Neuronal stem cell (in vitro differentiated cells): ENCODE data around the gene NUDT19. TPM values are rescaled to one million over a fixed set of nuclear protein-coding genes. Genes with fewer than 3 reads are reported as not detected.

Experiments
- DNase-seq: peaks from one replicate; pipeline ENCODE4 v3.0.0-alpha.2; 2013; ENCODE audit warnings: low spot score
- H2AFZ ChIP-seq: one replicate; pipeline ENCODE4 v1.6.1; 2013; ENCODE audit warnings: mild to moderate bottlenecking, low read length, inconsistent platforms
- H2AK5ac ChIP-seq: 2 replicates; pipeline ENCODE4 v1.6.1; 2013; ENCODE audit warnings: low read depth, mild to moderate bottlenecking, inconsistent platforms, low read length, moderate library complexity, mixed read lengths
- H2BK120ac ChIP-seq: 2 replicates; pipeline ENCODE4 v1.6.1; 2013; ENCODE audit warnings: low read depth, mild to moderate bottlenecking, inconsistent platforms, low read length, moderate library complexity, mixed read lengths
- H2BK12ac ChIP-seq: one replicate; pipeline ENCODE4 v1.6.1; 2013; ENCODE audit warnings: low read length, inconsistent platforms
- H2BK15ac ChIP-seq: 2 replicates; pipeline ENCODE4 v1.6.1; 2013; ENCODE audit warnings: mild to moderate bottlenecking, low read length, inconsistent platforms, mixed read lengths
- H2BK5ac ChIP-seq: one replicate; pipeline ENCODE4 v1.6.1; 2013; ENCODE audit warnings: inconsistent platforms, mild to moderate bottlenecking, low read length, moderate library complexity
- H3K14ac ChIP-seq: one replicate; pipeline ENCODE4 v1.6.1; 2013; ENCODE audit warnings: low read length, inconsistent platforms
- H3K18ac ChIP-seq: 2 replicates; pipeline ENCODE4 v1.6.1; 2013; ENCODE audit warnings: low read length, inconsistent platforms
- H3K23ac ChIP-seq: 2 replicates; pipeline ENCODE4 v1.6.1; 2013; ENCODE audit warnings: low read depth, mild to moderate bottlenecking, mixed read lengths, low read length, inconsistent platforms; ENCODE audit not compliant: poor library complexity
- H3K27ac ChIP-seq: replicated peaks from 3 replicates; pipeline ENCODE4 v1.5.1; 2013; ENCODE audit warnings: low read length, inconsistent platforms
- H3K27me3 ChIP-seq, 3 experiments: 2 replicates each; pipeline ENCODE4 v1.6.1; 2013; ENCODE audit warnings: low read length in 3 of 3, mild to moderate bottlenecking in 2 of 3, inconsistent platforms in 1 of 3, low read depth in 1 of 3, mixed read lengths in 1 of 3, moderate library complexity in 1 of 3; ENCODE audit not compliant: control insufficient read depth in 3 of 3, insufficient read depth in 3 of 3
- H3K36me3 ChIP-seq, 2 donors: replicated peaks in 1 of 2; 2 replicates each; pipeline ENCODE4 v1.6.1; 2013; ENCODE audit warnings: low read length in 2 of 2; ENCODE audit not compliant: control insufficient read depth in 2 of 2, insufficient read depth in 2 of 2
- H3K4ac ChIP-seq: 2 replicates; pipeline ENCODE4 v1.6.1; 2013; ENCODE audit warnings: inconsistent platforms, mild to moderate bottlenecking, low read length, moderate library complexity
- H3K4me1 ChIP-seq, 2 donors: 1 replicate in 1 of 2; 2 replicates in 1 of 2; pipeline ENCODE4 v1.6.1; 2013; ENCODE audit warnings: low read length in 2 of 2, low read depth in 1 of 2; ENCODE audit not compliant: control insufficient read depth in 2 of 2, insufficient read depth in 1 of 2
- H3K4me2 ChIP-seq: one replicate; pipeline ENCODE4 v1.6.1; 2013; ENCODE audit warnings: mild to moderate bottlenecking, low read length, inconsistent platforms; ENCODE audit not compliant: insufficient read depth, poor library complexity, severe bottlenecking
- H3K4me3 ChIP-seq, 2 donors: 2 replicates each; pipeline ENCODE4 v1.5.1; 2013; ENCODE audit warnings: low read length in 2 of 2, mild to moderate bottlenecking in 2 of 2, inconsistent platforms in 1 of 2, moderate library complexity in 1 of 2
- H3K79me1 ChIP-seq: one replicate; pipeline ENCODE4 v1.6.1; 2013; ENCODE audit warnings: low read depth, mild to moderate bottlenecking, inconsistent platforms, low read length, moderate library complexity
- H3K9ac ChIP-seq: one replicate; pipeline ENCODE4 v1.6.1; 2013; ENCODE audit warnings: mild to moderate bottlenecking, low read depth, low read length, inconsistent platforms; ENCODE audit not compliant: poor library complexity
- H3K9me3 ChIP-seq, 2 donors: replicated peaks in 1 of 2; 2 replicates each; pipeline versions ENCODE3 to v1.6.1; 2013; ENCODE audit warnings: low read length in 2 of 2, mild to moderate bottlenecking in 2 of 2, inconsistent platforms in 1 of 2, low read depth in 1 of 2, mixed read lengths in 1 of 2, moderate library complexity in 1 of 2; ENCODE audit not compliant: control insufficient read depth in 2 of 2, insufficient read depth in 1 of 2
- H4K8ac ChIP-seq: one replicate; pipeline ENCODE4 v1.6.1; 2013; ENCODE audit warnings: low read depth, mild to moderate bottlenecking, inconsistent platforms, low read length, moderate library complexity
- H4K91ac ChIP-seq: one replicate; pipeline ENCODE4 v1.6.1; 2013; ENCODE audit warnings: low read length, low read depth, mild to moderate bottlenecking, inconsistent platforms; ENCODE audit not compliant: poor library complexity
- WGBS, 2 donors: extraction: QIAGEN DNeasy Blood & Tissue Kit; methylation state at CpG; one replicate each; pipeline ENCODE4 v1.1.7; 2013; ENCODE audit warnings: missing lambda C conversion rate in 2 of 2, mixed read lengths in 1 of 2; ENCODE audit not compliant: insufficient read length in 2 of 2, insufficient replicate concordance in 1 of 2; ENCODE audit errors: extremely low coverage in 2 of 2; 5-methylcytosine and 5-hydroxymethylcytosine counted together
- small RNA-seq: library from polyadenylated mRNA; stranded (forward); fragments of <200 nt; extraction: miRNeasy Mini kit (QIAGEN cat#:217004); gene quantifications from one replicate; pipeline ENCODE3, GENCODE V24; 2013; ENCODE audit not compliant: insufficient read depth

NUDT19 gene

GRCh38 chr19:32750441-32751055 is 58.9 kb downstream of the NUDT19 start:
- no peak overlapping the region for H3K9ac ChIP-seq
- no peak overlapping the region for H3K4me3 ChIP-seq
- peaks cover 11 to 12% of the 10 kb centered on the region in 2 donors for H3K4me1 ChIP-seq
- H2BK120ac ChIP-seq: no peak overlapping the region
- H3K27ac ChIP-seq: no peak overlapping the region
- no peak overlapping the region for H2BK12ac ChIP-seq
- H2BK15ac ChIP-seq: no peak overlapping the region
- no peak overlapping the region for H3K23ac ChIP-seq
- H4K8ac ChIP-seq: no peak overlapping the region
- WGBS, 2 donors: no CpG with 5 or more reads among the region's 4 CpGs
- H3K14ac ChIP-seq: no peak overlapping the region
- no peaks in the 10 kb centered on the region for H3K27me3 ChIP-seq
- no peak overlapping the region for H4K91ac ChIP-seq
- DNase-seq: no peak
- H2BK5ac ChIP-seq: no peak overlapping the region
- no peak overlapping the region for H3K4ac ChIP-seq
- no peak overlapping the region for H2AFZ ChIP-seq
- no peaks in the 10 kb centered on the region for H3K9me3 ChIP-seq
- no peak overlapping the region for H2AK5ac ChIP-seq
- H3K79me1 ChIP-seq: no peaks in the 10 kb centered on the region
- H3K4me2 ChIP-seq: no peak overlapping the region
- H3K36me3 ChIP-seq: no peaks in the 10 kb centered on the region
- H3K18ac ChIP-seq: no peak overlapping the region

GRCh38 chr19:32751066-32751465 is 59.4 kb downstream of the NUDT19 start:
- H3K79me1 ChIP-seq: no peaks in the 10 kb centered on the region
- H3K4me1 ChIP-seq: peaks cover 11 to 12% of the 10 kb centered on the region in 2 donors
- no peak overlapping the region for H3K18ac ChIP-seq
- no peak overlapping the region for H2BK15ac ChIP-seq
- H2AFZ ChIP-seq: no peak overlapping the region
- no peak for DNase-seq
- no peak overlapping the region for H2BK12ac ChIP-seq
- H3K27ac ChIP-seq: no peak overlapping the region
- no peak overlapping the region for H2BK120ac ChIP-seq
- H4K8ac ChIP-seq: no peak overlapping the region
- H3K36me3 ChIP-seq: no peaks in the 10 kb centered on the region
- no peak overlapping the region for H3K14ac ChIP-seq
- H3K9me3 ChIP-seq: no peaks in the 10 kb centered on the region
- H3K27me3 ChIP-seq: no peaks in the 10 kb centered on the region
- no peak overlapping the region for H2AK5ac ChIP-seq
- H3K4me3 ChIP-seq: no peak overlapping the region
- H2BK5ac ChIP-seq: no peak overlapping the region
- H3K23ac ChIP-seq: no peak overlapping the region
- WGBS, 2 donors: no CpG with 5 or more reads among the region's 2 CpGs
- no peak overlapping the region for H3K4ac ChIP-seq
- H4K91ac ChIP-seq: no peak overlapping the region
- H3K4me2 ChIP-seq: no peak overlapping the region
- H3K9ac ChIP-seq: no peak overlapping the region

GRCh38 chr19:32757189-32757588 is 65.6 kb downstream of the NUDT19 start:
- Histone ChIP-seq H2AFZ (no peak overlapping the region), H3K36me3 (no peaks in the 10 kb centered on the region), H3K18ac (no peak overlapping the region), H3K4me3 (no peak overlapping the region), H3K79me1 (no peaks in the 10 kb centered on the region), H2BK120ac (no peak overlapping the region), H3K23ac (no peak overlapping the region), H3K27ac (no peak overlapping the region), H2BK5ac (no peak overlapping the region), H4K8ac (no peak overlapping the region), H3K27me3 (no peaks in the 10 kb centered on the region), H4K91ac (no peak overlapping the region), H2BK12ac (no peak overlapping the region), H3K9me3 (peaks cover 0 to 3% of the 10 kb centered on the region in 2 donors), H2AK5ac (no peak overlapping the region), H3K4me1 (no peaks in the 10 kb centered on the region), H2BK15ac (no peak overlapping the region), H3K4me2 (no peak overlapping the region), H3K4ac (no peak overlapping the region), H3K9ac (no peak overlapping the region), H3K14ac (no peak overlapping the region)
- no CpG with 5 or more reads among the region's 3 CpGs for WGBS, 2 donors
- DNase-seq: no peak

Small RNA genes lying within 50 kb of the gene (small RNA-seq; reads per million reads assigned to genes)
- not detected for gene RN7SL789P
